Endothelial cell of umbilical vein (primary cell): ENCODE data around the gene ABCC4. TPM values are rescaled to one million over a fixed set of nuclear protein-coding genes. Genes with fewer than 3 reads are reported as not detected.

Source experiments
- BruUV-seq: library from RNA; stranded (reverse); fragments of 400-500 nt; replicated peaks from 2 replicates; lab custom pipeline; 2021; lab: Mats Ljungman, UMichigan
- CTCF ChIA-PET: fragments of 300-600, 350-600 bp; sonication (Branson Sonifier 250); formaldehyde crosslinking; loops from one replicate; lab custom pipeline; 2021; ENCODE audit warnings: antibody characterized with exemption, inconsistent platforms; lab: Charles Lee
- POLR2A ChIA-PET: fragments of 300-600, 350-600 bp; sonication (Branson Sonifier 250); formaldehyde crosslinking; loops from one replicate; lab custom pipeline; 2021; ENCODE audit warnings: antibody characterized with exemption, inconsistent platforms; lab: Charles Lee
- DNase-seq: peaks from one replicate; pipeline ENCODE4 v3.0.0-alpha.2; 2011; ENCODE audit warnings: low read depth, low spot score
- FAIRE-seq: peaks from 2 replicates; lab custom pipeline; 2011; peaks lifted over from hg19 to GRCh38; lab: Jason Lieb, UNC
- H2AFZ ChIP-seq: 2 replicates; pipeline ENCODE4 v1.6.0; 2012; ENCODE audit warnings: low read depth, low read length, control low read depth, inconsistent platforms
- H3K27ac ChIP-seq: 2 replicates; pipeline ENCODE4 v1.5.1; 2011; ENCODE audit warnings: low read depth, mild to moderate bottlenecking, control low read depth, low read length, moderate library complexity; ENCODE audit not compliant: insufficient read depth
- H3K27me3 ChIP-seq, 2 experiments: 2 replicates each; pipeline versions ENCODE4 v1.6.0 to v1.6.1; 2011; ENCODE audit warnings: low read length in 2 of 2, mixed read lengths in 1 of 2; ENCODE audit not compliant: control insufficient read depth in 2 of 2, insufficient read depth in 2 of 2
- H3K36me3 ChIP-seq, 2 experiments: 2 replicates in 1 of 2; 3 replicates in 1 of 2; pipeline ENCODE4 v1.5.1; 2011; ENCODE audit warnings: low read length in 2 of 2, mild to moderate bottlenecking in 1 of 2, moderate library complexity in 1 of 2; ENCODE audit not compliant: control insufficient read depth in 2 of 2, insufficient read depth in 2 of 2; ENCODE audit errors: extremely low read depth in 1 of 2
- H3K4me1 ChIP-seq: 3 replicates; pipeline ENCODE4 v1.5.1; 2011; ENCODE audit warnings: mild to moderate bottlenecking, low read length; ENCODE audit not compliant: control insufficient read depth, insufficient read depth; ENCODE audit errors: extremely low read depth
- H3K4me2 ChIP-seq: 2 replicates; pipeline ENCODE4 v1.6.1; 2011; ENCODE audit warnings: low read length, control low read depth, mixed read lengths; ENCODE audit not compliant: insufficient read depth
- H3K4me3 ChIP-seq, 3 experiments: fragments of 200-600 bp in 1 of 3; sonication (generic), shearing (Covaris generic) in 1 of 3; replicated peaks in 1 of 3; 2 replicates each; pipeline ENCODE4 v1.5.1; 2011 to 2016; ENCODE audit warnings: control low read depth in 3 of 3, low read length in 3 of 3, mild to moderate bottlenecking in 2 of 3, inconsistent platforms in 1 of 3, low read depth in 1 of 3, moderate library complexity in 1 of 3; ENCODE audit not compliant: insufficient read depth in 1 of 3
- H3K79me2 ChIP-seq: 2 replicates; pipeline ENCODE4 v1.6.0; 2012; ENCODE audit warnings: low read length, inconsistent platforms; ENCODE audit not compliant: control insufficient read depth, insufficient read depth
- H3K9ac ChIP-seq: replicated peaks from 2 replicates; pipeline ENCODE3; 2011; ENCODE audit warnings: low read length, control low read depth; ENCODE audit not compliant: insufficient read depth; ENCODE audit errors: extremely low read depth
- H3K9me1 ChIP-seq: replicated peaks from 3 replicates; pipeline ENCODE4 v1.6.0; 2011; ENCODE audit warnings: mild to moderate bottlenecking, low read length; ENCODE audit not compliant: control insufficient read depth, insufficient read depth; ENCODE audit errors: extremely low read depth
- H3K9me3 ChIP-seq: replicated peaks from 2 replicates; pipeline ENCODE4 v1.5.1; 2012; ENCODE audit warnings: low read length, inconsistent platforms; ENCODE audit not compliant: control insufficient read depth, insufficient read depth
- H4K20me1 ChIP-seq: replicated peaks from 2 replicates; pipeline ENCODE3; 2011; ENCODE audit warnings: mild to moderate bottlenecking, low read length; ENCODE audit not compliant: control insufficient read depth, insufficient read depth; ENCODE audit errors: extremely low read depth
- CTCF ChIP-seq, 2 donors: IDR thresholded peaks; 1 replicate in 1 of 2; 2 replicates in 1 of 2; pipeline ENCODE4 v1.5.1; 2011; ENCODE audit warnings: low read length in 2 of 2, mild to moderate bottlenecking in 2 of 2, moderate library complexity in 2 of 2, control low read depth in 1 of 2, inconsistent platforms in 1 of 2, low read depth in 1 of 2; ENCODE audit not compliant: insufficient read depth in 1 of 2; ENCODE audit errors: extremely low read depth in 1 of 2
- EZH2 ChIP-seq: IDR thresholded peaks from 2 replicates; pipeline ENCODE4 v1.6.1; 2012; ENCODE audit warnings: borderline replicate concordance, low read depth, mild to moderate bottlenecking, moderate library complexity, low read length, inconsistent platforms; ENCODE audit not compliant: severe bottlenecking
- FOS ChIP-seq: IDR thresholded peaks from 2 replicates; pipeline ENCODE4 v1.6.1; 2011; ENCODE audit warnings: mild to moderate bottlenecking, low read length, moderate library complexity, borderline replicate concordance; ENCODE audit not compliant: insufficient read depth
- JUN ChIP-seq: IDR thresholded peaks from 2 replicates; pipeline ENCODE4 v1.6.1; 2011; ENCODE audit warnings: borderline replicate concordance, low read depth; ENCODE audit not compliant: insufficient read length, insufficient read depth
- MYC ChIP-seq: IDR thresholded peaks from one replicate; pipeline ENCODE4 v1.6.1; 2011; ENCODE audit warnings: mild to moderate bottlenecking, low read depth, low read length
- POLR2A ChIP-seq: IDR thresholded peaks from 2 replicates; pipeline ENCODE4 v1.6.1; 2012; ENCODE audit warnings: low read depth, mild to moderate bottlenecking, control low read depth, low read length
- dilution Hi-C: fragments of 300-500 bp; cut with MboI; formaldehyde crosslinking; loops from one replicate; pipeline ENCODE4 v1.15.0; 2019; ENCODE audit warnings: low sequenced_read_pairs; ENCODE audit not compliant: extremely low pct_ligation_motif_present
- intact Hi-C: fragments of 100-400 bp; cut with micrococcal nuclease; formaldehyde crosslinking; loops from one replicate; pipeline ENCODE4 v1.10.0; 2022
- polyA plus RNA-seq, 4 experiments: library from polyadenylated mRNA; depleted of rRNA in 3 of 4; stranded (reverse) in 3 of 4; unstranded in 1 of 4; fragments of >200 nt; gene quantifications; 2 replicates each; pipeline versions ENCODE4 v1.2.1 to v1.2.3, GENCODE V29; 2011 to 2012; ENCODE audit warnings: missing spikeins in 1 of 4
- total RNA-seq: library from RNA; stranded (reverse); gene quantifications from 2 replicates; pipeline ENCODE4 v1.2.3, GENCODE V29; 2021

ABCC4 gene
- total and polyA plus RNA-seq, 2 donors (not counting 3 experiments of a cell fraction or from before 2014, with no cell fraction given), result 9.2 to 15.9 TPM

GRCh38 chr13:95267662-95268342 is 33.4 kb downstream of the ABCC4 start:
- Histone ChIP-seq H3K4me1 (peaks cover 47% of the 10 kb centered on the region), H3K9me3 (no peaks in the 10 kb centered on the region), H2AFZ (no peak overlapping the region), H3K4me2 (no peak overlapping the region), H3K36me3 (no peaks in the 10 kb centered on the region), H3K9me1 (no peaks in the 10 kb centered on the region), H3K27ac (peak overlapping the region; percentile 48), H3K4me3 (no peak overlapping the region), H3K79me2 (peaks cover 8% of the 10 kb centered on the region), H4K20me1 (no peaks in the 10 kb centered on the region), H3K9ac (no peak overlapping the region), H3K27me3 (no peaks in the 10 kb centered on the region)
- intact Hi-C loops, result no loop called here
- DNase-seq, result peak; percentile 40
- peak; percentile 69 for FAIRE-seq
- no peak for TF ChIP-seq CTCF (IDR thresholded peaks at IDR 0.05; ENCODE audit: extremely low read depth in 1 of 2, insufficient read depth in 1 of 2, low read depth in 1 of 2, low read length in 2 of 2)
- TF ChIP-seq JUN, result no peak
- TF ChIP-seq POLR2A, result no peak
- peak; percentile 32 for TF ChIP-seq FOS
- TF ChIP-seq EZH2, result no peak
- TF ChIP-seq MYC, result no peak
- dilution Hi-C loops, result no loop called here
- ChIA-PET CTCF (no interaction called here), POLR2A (no interaction called here)
- BruUV-seq, result no TSS peak
